Measurements from ENCODE around the gene IFRD1. TPM values are rescaled to one million over a fixed set of nuclear protein-coding genes. Genes with fewer than 3 reads are reported as not detected.

IFRD1 gene
- total RNA-seq (2014; rRNA removed) (72.6 and 73.4 TPM in 2 replicates), Bru-seq, nascent RNA (percentile 88 among the genes with signal in this experiment), BruChase-seq, experiment 1, labeled RNA remaining after a 6-hour chase (percentile 89 among the genes with signal in this experiment), BruChase-seq, experiment 2, labeled RNA remaining after a 2-hour chase (percentile 93 among the genes with signal in this experiment)
- long read RNA-seq, transcript IFRD1-202 (12 exons, 2,290 nt): major isoform, 274 of 317 reads
- long read RNA-seq, partial matches to known transcripts: 10 of 317 reads
- long read RNA-seq, other reads (novel, unspliced or antisense): 31 of 317 reads

GRCh38 chr7:112449902-112450806 lies at the start of gene IFRD1:
TSS of gene IFRD1 (plus strand) at chr7:112450460. CDS start at chr7:112450689, 229 bp downstream.
- ChIA-PET POLR2A (ENCODE audit: unreplicated experiment) (interaction anchor here (0.5 to 1.0 kb wide), 7 partner anchors 24 to 370 kb away, joined by 3 to 9 read pairs (median 4); no protein-coding TSS in a partner anchor), CTCF (interaction anchor here (0.6 to 0.7 kb wide), 4 partner anchors 34 to 704 kb away, joined by 3 read pairs; no protein-coding TSS in a partner anchor)
- Histone ChIP-seq H3K9me2 (replicated peaks; ENCODE audit: low read length) (no peaks in the 10 kb centered on the region), H3K36me3 (ENCODE audit: low read depth, low read length) (no peaks in the 10 kb centered on the region), H3K4me2 (ENCODE audit: low read length) (peak within 1 kb of the TSS; percentile 97), H3K27ac (ENCODE audit: low read length) (peak within 1 kb of the TSS; percentile 80), H4K20me1 (ENCODE audit: low read length) (peaks cover 39% of the 10 kb centered on the region), H2AFZ (ENCODE audit: low read length) (peak within 1 kb of the TSS; percentile 96), H3K9me3 (ENCODE audit: low read length) (no peaks in the 10 kb centered on the region), H3K9ac (ENCODE audit: low read length) (peak within 1 kb of the TSS; percentile 94), H3K4me3 (ENCODE audit: low read length) (peak within 1 kb of the TSS; percentile 96), H3K27me3 (ENCODE audit: low read length) (no peaks in the 10 kb centered on the region), H3K4me1 (ENCODE audit: insufficient read depth, low read length) (peaks cover 29% of the 10 kb centered on the region), H3F3A (ENCODE audit: low read length, unreplicated experiment) (peaks cover 4% of the 10 kb centered on the region), H3K79me2 (ENCODE audit: low read length) (peaks cover 47% of the 10 kb centered on the region)
- DNase-seq: peak; percentile 97
- peak; percentile 85 for ATAC-seq
- BruUV-seq (replicated peaks): TSS peak; percentile 48
- intact Hi-C loops (cut with micrococcal nuclease): loop anchor here (1.0 kb wide), 1 partner anchor 27 kb away; no protein-coding TSS in a partner anchor
- no peak for TF ChIP-seq CTCF (conservative IDR thresholded peaks at IDR 0.05; ENCODE audit: low read depth, low read length)

- CTCF ChIA-PET: no interaction called here
- intact Hi-C loops (cut with micrococcal nuclease): no loop called here
- TF ChIP-seq EZH2phosphoT487 (IDR thresholded peaks at IDR 0.05; ENCODE audit: borderline replicate concordance, low read length) (no peak), EZH2 (IDR thresholded peaks at IDR 0.05; ENCODE audit: low read length, unreplicated experiment) (no peak), CTCF (conservative IDR thresholded peaks at IDR 0.05; ENCODE audit: low read depth, low read length) (no peak)
Observed at GRCh38 chr7:112404321-112404720, 45.9 kb upstream of the IFRD1 start.

More at GRCh38 chr7:112404321-112404720, 45.9 kb upstream of the IFRD1 start:
- Histone ChIP-seq H3K9ac (ENCODE audit: low read length) (no peak overlapping the region), H3K27me3 (ENCODE audit: low read length) (no peaks in the 10 kb centered on the region), H3F3A (ENCODE audit: low read length, unreplicated experiment) (no peaks in the 10 kb centered on the region), H3K36me3 (ENCODE audit: low read depth, low read length) (no peaks in the 10 kb centered on the region), H3K79me2 (ENCODE audit: low read length) (no peaks in the 10 kb centered on the region), H3K9me3 (ENCODE audit: low read length) (no peaks in the 10 kb centered on the region), H3K4me1 (ENCODE audit: insufficient read depth, low read length) (0 out of 2 replicates have a peak, but pooled peaks cover 5% of the 10 kb centered on the region), H3K9me2 (replicated peaks; ENCODE audit: low read length) (no peaks in the 10 kb centered on the region), H3K27ac (ENCODE audit: low read length) (no peak overlapping the region), H2AFZ (ENCODE audit: low read length) (no peak overlapping the region), H4K20me1 (ENCODE audit: low read length) (no peaks in the 10 kb centered on the region), H3K4me2 (ENCODE audit: low read length) (no peak overlapping the region), H3K4me3 (ENCODE audit: low read length) (no peak overlapping the region)
- ATAC-seq (no peak), DNase-seq (no peak)
- POLR2A ChIA-PET (ENCODE audit: unreplicated experiment): no interaction called here
- no TSS peak for BruUV-seq (replicated peaks)

Measured in PC-3 (cell line).